Endothelial cell of umbilical vein (primary cell): ENCODE results near the gene SEPTIN5. TPM values are rescaled to one million over a fixed set of nuclear protein-coding genes. Genes with fewer than 3 reads are reported as not detected.

Experiments used
- BruUV-seq: library from RNA; stranded (reverse); fragments of 400-500 nt; replicated peaks from 2 replicates; lab custom pipeline; 2021; lab: Mats Ljungman, UMichigan
- CTCF ChIA-PET: fragments of 300-600, 350-600 bp; sonication (Branson Sonifier 250); formaldehyde crosslinking; loops from one replicate; lab custom pipeline; 2021; ENCODE audit warnings: antibody characterized with exemption, inconsistent platforms; lab: Charles Lee
- POLR2A ChIA-PET: fragments of 300-600, 350-600 bp; sonication (Branson Sonifier 250); formaldehyde crosslinking; loops from one replicate; lab custom pipeline; 2021; ENCODE audit warnings: antibody characterized with exemption, inconsistent platforms; lab: Charles Lee
- DNase-seq: peaks from one replicate; pipeline ENCODE4 v3.0.0-alpha.2; 2011; ENCODE audit warnings: low read depth, low spot score
- FAIRE-seq: peaks from 2 replicates; lab custom pipeline; 2011; peaks lifted over from hg19 to GRCh38; lab: Jason Lieb, UNC
- H2AFZ ChIP-seq: 2 replicates; pipeline ENCODE4 v1.6.0; 2012; ENCODE audit warnings: low read depth, low read length, control low read depth, inconsistent platforms
- H3K27ac ChIP-seq: 2 replicates; pipeline ENCODE4 v1.5.1; 2011; ENCODE audit warnings: low read depth, mild to moderate bottlenecking, control low read depth, low read length, moderate library complexity; ENCODE audit not compliant: insufficient read depth
- H3K27me3 ChIP-seq, 2 experiments: 2 replicates each; pipeline versions ENCODE4 v1.6.0 to v1.6.1; 2011; ENCODE audit warnings: low read length in 2 of 2, mixed read lengths in 1 of 2; ENCODE audit not compliant: control insufficient read depth in 2 of 2, insufficient read depth in 2 of 2
- H3K36me3 ChIP-seq, 2 experiments: 2 replicates in 1 of 2; 3 replicates in 1 of 2; pipeline ENCODE4 v1.5.1; 2011; ENCODE audit warnings: low read length in 2 of 2, mild to moderate bottlenecking in 1 of 2, moderate library complexity in 1 of 2; ENCODE audit not compliant: control insufficient read depth in 2 of 2, insufficient read depth in 2 of 2; ENCODE audit errors: extremely low read depth in 1 of 2
- H3K4me1 ChIP-seq: 3 replicates; pipeline ENCODE4 v1.5.1; 2011; ENCODE audit warnings: mild to moderate bottlenecking, low read length; ENCODE audit not compliant: control insufficient read depth, insufficient read depth; ENCODE audit errors: extremely low read depth
- H3K4me2 ChIP-seq: 2 replicates; pipeline ENCODE4 v1.6.1; 2011; ENCODE audit warnings: low read length, control low read depth, mixed read lengths; ENCODE audit not compliant: insufficient read depth
- H3K4me3 ChIP-seq, 3 experiments: fragments of 200-600 bp in 1 of 3; sonication (generic), shearing (Covaris generic) in 1 of 3; replicated peaks in 1 of 3; 2 replicates each; pipeline ENCODE4 v1.5.1; 2011 to 2016; ENCODE audit warnings: control low read depth in 3 of 3, low read length in 3 of 3, mild to moderate bottlenecking in 2 of 3, inconsistent platforms in 1 of 3, low read depth in 1 of 3, moderate library complexity in 1 of 3; ENCODE audit not compliant: insufficient read depth in 1 of 3
- H3K79me2 ChIP-seq: 2 replicates; pipeline ENCODE4 v1.6.0; 2012; ENCODE audit warnings: low read length, inconsistent platforms; ENCODE audit not compliant: control insufficient read depth, insufficient read depth
- H3K9ac ChIP-seq: replicated peaks from 2 replicates; pipeline ENCODE3; 2011; ENCODE audit warnings: low read length, control low read depth; ENCODE audit not compliant: insufficient read depth; ENCODE audit errors: extremely low read depth
- H3K9me1 ChIP-seq: replicated peaks from 3 replicates; pipeline ENCODE4 v1.6.0; 2011; ENCODE audit warnings: mild to moderate bottlenecking, low read length; ENCODE audit not compliant: control insufficient read depth, insufficient read depth; ENCODE audit errors: extremely low read depth
- H3K9me3 ChIP-seq: replicated peaks from 2 replicates; pipeline ENCODE4 v1.5.1; 2012; ENCODE audit warnings: low read length, inconsistent platforms; ENCODE audit not compliant: control insufficient read depth, insufficient read depth
- H4K20me1 ChIP-seq: replicated peaks from 2 replicates; pipeline ENCODE3; 2011; ENCODE audit warnings: mild to moderate bottlenecking, low read length; ENCODE audit not compliant: control insufficient read depth, insufficient read depth; ENCODE audit errors: extremely low read depth
- EZH2 ChIP-seq: IDR thresholded peaks from 2 replicates; pipeline ENCODE4 v1.6.1; 2012; ENCODE audit warnings: borderline replicate concordance, low read depth, mild to moderate bottlenecking, moderate library complexity, low read length, inconsistent platforms; ENCODE audit not compliant: severe bottlenecking
- FOS ChIP-seq: IDR thresholded peaks from 2 replicates; pipeline ENCODE4 v1.6.1; 2011; ENCODE audit warnings: mild to moderate bottlenecking, low read length, moderate library complexity, borderline replicate concordance; ENCODE audit not compliant: insufficient read depth
- GATA2 ChIP-seq: IDR thresholded peaks from 2 replicates; pipeline ENCODE4 v1.7.0; 2011; ENCODE audit warnings: low read depth, mild to moderate bottlenecking, moderate library complexity, mixed read lengths, low read length; ENCODE audit not compliant: insufficient read length, insufficient read depth
- JUN ChIP-seq: IDR thresholded peaks from 2 replicates; pipeline ENCODE4 v1.6.1; 2011; ENCODE audit warnings: borderline replicate concordance, low read depth; ENCODE audit not compliant: insufficient read length, insufficient read depth
- MAX ChIP-seq: IDR thresholded peaks from 2 replicates; pipeline ENCODE4 v1.6.1; 2011; ENCODE audit not compliant: insufficient read depth, insufficient read length
- MYC ChIP-seq: IDR thresholded peaks from one replicate; pipeline ENCODE4 v1.6.1; 2011; ENCODE audit warnings: mild to moderate bottlenecking, low read depth, low read length
- POLR2A ChIP-seq: IDR thresholded peaks from 2 replicates; pipeline ENCODE4 v1.6.1; 2012; ENCODE audit warnings: low read depth, mild to moderate bottlenecking, control low read depth, low read length
- POLR2AphosphoS5 ChIP-seq: IDR thresholded peaks from 2 replicates; pipeline ENCODE4 v1.6.1; 2012; ENCODE audit warnings: low read depth, mild to moderate bottlenecking, control low read depth, low read length, moderate library complexity; ENCODE audit not compliant: insufficient read depth
- dilution Hi-C: fragments of 300-500 bp; cut with MboI; formaldehyde crosslinking; loops from one replicate; pipeline ENCODE4 v1.15.0; 2019; ENCODE audit warnings: low sequenced_read_pairs; ENCODE audit not compliant: extremely low pct_ligation_motif_present
- intact Hi-C: fragments of 100-400 bp; cut with micrococcal nuclease; formaldehyde crosslinking; loops from one replicate; pipeline ENCODE4 v1.10.0; 2022
- polyA plus RNA-seq, 4 experiments: library from polyadenylated mRNA; depleted of rRNA in 3 of 4; stranded (reverse) in 3 of 4; unstranded in 1 of 4; fragments of >200 nt; gene quantifications; 2 replicates each; pipeline versions ENCODE4 v1.2.1 to v1.2.3, GENCODE V29; 2011 to 2012; ENCODE audit warnings: missing spikeins in 1 of 4
- total RNA-seq: library from RNA; stranded (reverse); gene quantifications from 2 replicates; pipeline ENCODE4 v1.2.3, GENCODE V29; 2021
- TF ChIP-seq, protein P1 (sequence below), 2 donors: IDR thresholded peaks; 1 replicate in 1 of 2; 2 replicates in 1 of 2; pipeline ENCODE4 v1.5.1; 2011; ENCODE audit warnings: low read length in 2 of 2, mild to moderate bottlenecking in 2 of 2, moderate library complexity in 2 of 2, control low read depth in 1 of 2, inconsistent platforms in 1 of 2, low read depth in 1 of 2; ENCODE audit not compliant: insufficient read depth in 1 of 2; ENCODE audit errors: extremely low read depth in 1 of 2

Gene SEPTIN5
- total and polyA plus RNA-seq, 2 donors (not counting 3 experiments of a cell fraction or from before 2014, with no cell fraction given) = 31.1 to 35.8 TPM

DNA sequence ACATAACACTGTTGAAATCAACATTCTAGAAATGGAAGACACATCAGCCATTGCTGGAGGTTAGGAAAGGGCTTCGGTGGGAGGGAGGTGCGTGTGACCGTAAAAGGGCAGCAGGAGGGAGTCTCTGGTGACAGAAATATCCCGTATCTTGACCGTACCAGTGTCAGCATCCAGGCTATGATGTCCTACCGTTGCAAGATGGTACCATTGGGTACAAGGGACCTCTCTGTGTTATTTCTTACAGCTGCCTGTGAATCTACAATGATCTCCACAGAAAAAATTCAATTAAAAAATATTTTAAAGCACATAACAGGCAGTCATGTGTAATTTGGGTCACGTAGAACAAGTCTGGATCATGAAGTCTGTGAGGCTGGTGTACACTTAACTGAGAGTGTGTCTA lies 27.4 kb upstream of the SEPTIN5 start:
- no peak for FAIRE-seq

More for the DNA sequence above, 27.4 kb upstream of the SEPTIN5 start:
- no peak overlapping the region for H3K4me3 ChIP-seq
- H3K79me2 ChIP-seq = no peaks in the 10 kb centered on the region
- H4K20me1 ChIP-seq = no peaks in the 10 kb centered on the region
- H3K4me2 ChIP-seq = no peak overlapping the region
- TF ChIP-seq MAX (no peak), MYC (no peak), EZH2 (no peak), POLR2A (no peak), FOS (no peak), GATA2 (no peak), JUN (no peak), POLR2AphosphoS5 (no peak)
- TF ChIP-seq, protein P1, sequence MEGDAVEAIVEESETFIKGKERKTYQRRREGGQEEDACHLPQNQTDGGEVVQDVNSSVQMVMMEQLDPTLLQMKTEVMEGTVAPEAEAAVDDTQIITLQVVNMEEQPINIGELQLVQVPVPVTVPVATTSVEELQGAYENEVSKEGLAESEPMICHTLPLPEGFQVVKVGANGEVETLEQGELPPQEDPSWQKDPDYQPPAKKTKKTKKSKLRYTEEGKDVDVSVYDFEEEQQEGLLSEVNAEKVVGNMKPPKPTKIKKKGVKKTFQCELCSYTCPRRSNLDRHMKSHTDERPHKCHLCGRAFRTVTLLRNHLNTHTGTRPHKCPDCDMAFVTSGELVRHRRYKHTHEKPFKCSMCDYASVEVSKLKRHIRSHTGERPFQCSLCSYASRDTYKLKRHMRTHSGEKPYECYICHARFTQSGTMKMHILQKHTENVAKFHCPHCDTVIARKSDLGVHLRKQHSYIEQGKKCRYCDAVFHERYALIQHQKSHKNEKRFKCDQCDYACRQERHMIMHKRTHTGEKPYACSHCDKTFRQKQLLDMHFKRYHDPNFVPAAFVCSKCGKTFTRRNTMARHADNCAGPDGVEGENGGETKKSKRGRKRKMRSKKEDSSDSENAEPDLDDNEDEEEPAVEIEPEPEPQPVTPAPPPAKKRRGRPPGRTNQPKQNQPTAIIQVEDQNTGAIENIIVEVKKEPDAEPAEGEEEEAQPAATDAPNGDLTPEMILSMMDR (IDR thresholded peaks at IDR 0.05; ENCODE audit: extremely low read depth in 1 of 2, insufficient read depth in 1 of 2, low read depth in 1 of 2, low read length in 2 of 2) = no peak
- BruUV-seq = no TSS peak
- H3K9me1 ChIP-seq = no peaks in the 10 kb centered on the region
- H3K9ac ChIP-seq = no peak overlapping the region
- no peak for DNase-seq
- dilution Hi-C loops = no loop called here
- CTCF ChIA-PET = no interaction called here
- intact Hi-C loops = no loop called here
- POLR2A ChIA-PET = no interaction called here
- no peak overlapping the region for H3K27ac ChIP-seq
- H2AFZ ChIP-seq = no peak overlapping the region
- no peaks in the 10 kb centered on the region for H3K36me3 ChIP-seq
- peaks cover 4% of the 10 kb centered on the region for H3K4me1 ChIP-seq
- H3K9me3 ChIP-seq = no peaks in the 10 kb centered on the region
- peaks cover 3 to 15% of the 10 kb centered on the region in 2 experiments for H3K27me3 ChIP-seq
